Hepatocyte (in vitro differentiated cells): Measurements from ENCODE around the gene DIS3L2. TPM values are rescaled to one million over a fixed set of nuclear protein-coding genes. Genes with fewer than 3 reads are reported as not detected.

ENCODE experiments used
- DNase-seq: peaks from one replicate; pipeline ENCODE4 v3.0.0-alpha.2; 2016; ENCODE audit warnings: low spot score
- H2AFZ ChIP-seq: fragments of 200-600 bp; sonication (generic); 2 replicates; pipeline ENCODE4 v1.6.0; 2016; ENCODE audit warnings: antibody characterized with exemption, mild to moderate bottlenecking
- H3K27ac ChIP-seq: fragments of 200-600 bp; sonication (generic); 2 replicates; pipeline ENCODE4 v1.5.1; 2016; ENCODE audit warnings: mild to moderate bottlenecking
- H3K27me3 ChIP-seq: fragments of 200-600 bp; sonication (generic); 2 replicates; pipeline ENCODE4 v1.6.1; 2016
- H3K36me3 ChIP-seq: fragments of 200-600 bp; sonication (generic); replicated peaks from 2 replicates; pipeline ENCODE4 v1.5.1; 2016; ENCODE audit warnings: low read depth; ENCODE audit not compliant: insufficient read depth
- H3K4me1 ChIP-seq: fragments of 200-600 bp; sonication (generic); 2 replicates; pipeline ENCODE4 v1.5.1; 2016; ENCODE audit warnings: mild to moderate bottlenecking, moderate library complexity; ENCODE audit not compliant: insufficient read depth
- H3K4me2 ChIP-seq: fragments of 200-600 bp; sonication (generic); 2 replicates; pipeline ENCODE4 v1.6.0; 2016
- H3K4me3 ChIP-seq: fragments of 200-600 bp; sonication (generic); 2 replicates; pipeline ENCODE4 v1.5.1; 2016; ENCODE audit warnings: mild to moderate bottlenecking
- H3K79me2 ChIP-seq: fragments of 200-600 bp; sonication (generic); 2 replicates; pipeline ENCODE4 v1.6.0; 2017; ENCODE audit warnings: mild to moderate bottlenecking
- H3K9me2 ChIP-seq: fragments of 200-600 bp; sonication (generic); replicated peaks from 2 replicates; pipeline ENCODE4 v1.6.0; 2017; ENCODE audit warnings: mild to moderate bottlenecking; ENCODE audit not compliant: insufficient read depth
- H3K9me3 ChIP-seq: fragments of 200-600 bp; sonication (generic); 2 replicates; pipeline ENCODE4 v1.5.1; 2016; ENCODE audit warnings: low read depth, mild to moderate bottlenecking
- H4K20me1 ChIP-seq: fragments of 200-600 bp; sonication (generic); 2 replicates; pipeline ENCODE4 v1.6.0; 2016; ENCODE audit warnings: mild to moderate bottlenecking; ENCODE audit not compliant: insufficient read depth, poor library complexity, severe bottlenecking
- CTCF ChIP-seq: fragments of 200-600 bp; sonication (generic); IDR thresholded peaks from 2 replicates; pipeline ENCODE4 v1.5.1; 2016; ENCODE audit warnings: antibody characterized with exemption, mild to moderate bottlenecking; ENCODE audit not compliant: poor library complexity
- EZH2 ChIP-seq: fragments of 200-600 bp; sonication (generic); IDR thresholded peaks from 2 replicates; pipeline ENCODE4 v1.6.1; 2016; ENCODE audit warnings: antibody characterized with exemption, mild to moderate bottlenecking, borderline replicate concordance
- EZH2phosphoT487 ChIP-seq: fragments of 200-600 bp; sonication (generic); IDR thresholded peaks from one replicate; pipeline ENCODE4 v1.6.1; 2018; ENCODE audit warnings: antibody characterized with exemption, mild to moderate bottlenecking, low read depth, moderate library complexity; ENCODE audit not compliant: unreplicated experiment, severe bottlenecking
- WGBS: methylation state at CpG from one replicate; pipeline ENCODE4 v1.1.6; 2016; ENCODE audit warnings: low lambda C conversion rate; ENCODE audit errors: missing lambda C conversion rate; 5-methylcytosine and 5-hydroxymethylcytosine counted together
- polyA plus RNA-seq: library from polyadenylated mRNA; unstranded; fragments of >200 nt; fragmentation: Nextera tagmentation; extraction: Ambion mirVana; gene quantifications from 2 replicates; pipeline ENCODE4 v1.2.1, GENCODE V29; 2016
- total RNA-seq: library from RNA; depleted of rRNA; stranded (reverse); fragments of >200 nt; gene quantifications from 2 replicates; pipeline ENCODE4 v1.2.3, GENCODE V29; 2014

The DIS3L2 gene
- total and polyA plus RNA-seq, 2 experiments from 2014 or later: 19.5 to 20.0 TPM

- DNase-seq: no peak
- Histone ChIP-seq H3K4me3 (no peak overlapping the region), H4K20me1 (no peaks in the 10 kb centered on the region), H3K36me3 (no peaks in the 10 kb centered on the region), H2AFZ (no peak overlapping the region), H3K9me3 (no peaks in the 10 kb centered on the region), H3K4me1 (no peaks in the 10 kb centered on the region), H3K4me2 (no peak overlapping the region), H3K27ac (no peak overlapping the region), H3K27me3 (no peaks in the 10 kb centered on the region), H3K79me2 (peaks cover 11% of the 10 kb centered on the region), H3K9me2 (no peaks in the 10 kb centered on the region)
- no peak for TF ChIP-seq EZH2phosphoT487
- no peak for TF ChIP-seq CTCF
- no peak for TF ChIP-seq EZH2
- WGBS: 78% methylated on average over 5 of the region's 5 CpGs
Observed at GRCh38 chr2:232058063-232058877, 96.8 kb downstream of the DIS3L2 start.

GRCh38 chr2:232058931-232059330, 97.4 kb downstream of the DIS3L2 start:
- Histone ChIP-seq H3K36me3 (no peaks in the 10 kb centered on the region), H3K79me2 (peaks cover 11% of the 10 kb centered on the region), H2AFZ (no peak overlapping the region), H3K27me3 (no peaks in the 10 kb centered on the region), H3K27ac (no peak overlapping the region), H3K4me3 (no peak overlapping the region), H3K9me3 (no peaks in the 10 kb centered on the region), H3K4me2 (no peak overlapping the region), H3K4me1 (no peaks in the 10 kb centered on the region), H4K20me1 (no peaks in the 10 kb centered on the region), H3K9me2 (no peaks in the 10 kb centered on the region)
- DNase-seq: no peak
- TF ChIP-seq EZH2phosphoT487 (no peak), CTCF (no peak), EZH2 (no peak)

GRCh38 chr2:232061265-232061664, 99.8 kb downstream of the DIS3L2 start:
- no peaks in the 10 kb centered on the region for H3K9me3 ChIP-seq
- no peaks in the 10 kb centered on the region for H4K20me1 ChIP-seq
- H3K79me2 ChIP-seq: peaks cover 14% of the 10 kb centered on the region
- H3K36me3 ChIP-seq: no peaks in the 10 kb centered on the region
- no peak overlapping the region for H3K27ac ChIP-seq
- no peak overlapping the region for H3K4me3 ChIP-seq
- DNase-seq: no peak
- no peaks in the 10 kb centered on the region for H3K27me3 ChIP-seq
- H3K4me2 ChIP-seq: no peak overlapping the region
- H3K9me2 ChIP-seq: no peaks in the 10 kb centered on the region
- no peak for TF ChIP-seq EZH2phosphoT487
- no peak for TF ChIP-seq CTCF
- TF ChIP-seq EZH2: no peak
- H2AFZ ChIP-seq: no peak overlapping the region
- 74% methylated on average over 4 of the region's 4 CpGs for WGBS
- no peaks in the 10 kb centered on the region for H3K4me1 ChIP-seq
